ENCODE results near the gene C11orf54. TPM values are rescaled to one million over a fixed set of nuclear protein-coding genes. Genes with fewer than 3 reads are reported as not detected.

Gene C11orf54
- polyA plus RNA-seq, 1 donor (not counting 4 experiments of a cell fraction or from before 2014, with no cell fraction given), result 11.9 TPM

DNA sequence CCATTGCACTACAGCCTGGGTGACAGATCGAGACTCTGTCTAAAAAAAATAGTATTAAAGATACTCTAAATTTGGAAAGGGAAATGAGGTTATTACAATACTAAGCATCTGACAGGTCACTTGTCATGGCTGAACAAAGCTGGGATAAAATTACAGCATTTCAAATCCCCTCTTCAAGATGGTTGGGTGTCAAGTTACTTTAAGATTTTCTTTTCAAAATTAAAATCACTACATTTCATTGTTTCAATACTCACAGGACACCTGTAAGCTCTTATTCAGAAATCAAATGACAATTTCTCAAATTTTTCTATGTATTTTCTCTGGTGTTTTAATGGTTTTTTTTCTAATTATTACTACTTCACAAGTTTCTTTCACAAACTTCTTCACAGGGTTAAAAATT is 5.8 kb upstream of the C11orf54 start:
- Histone ChIP-seq H3K4me3 (ENCODE audit: control insufficient read depth in 2 of 3, extremely low read depth in 1 of 3, insufficient read depth in 2 of 3, low read depth in 1 of 3, low read length in 3 of 3) (no peak overlapping the region), H3K36me3 (ENCODE audit: control insufficient read depth in 2 of 2, extremely low read depth in 1 of 2, insufficient read depth in 2 of 2, low read length in 2 of 2) (peaks cover 31 to 69% of the 10 kb centered on the region in 2 experiments), H3K9me1 (ENCODE audit: control insufficient read depth, extremely low read depth, insufficient read depth, low read length) (no peaks in the 10 kb centered on the region), H4K20me1 (ENCODE audit: control insufficient read depth, extremely low read depth, insufficient read depth, low read length) (peaks cover 49% of the 10 kb centered on the region), H3K4me1 (ENCODE audit: control insufficient read depth, extremely low read depth, insufficient read depth, low read length) (peaks cover 27% of the 10 kb centered on the region), H3K27me3 (ENCODE audit: control insufficient read depth, extremely low read depth, insufficient read depth, low read length) (no peaks in the 10 kb centered on the region), H2AFZ (ENCODE audit: control insufficient read depth, low read length) (no peak overlapping the region), H3K4me2 (ENCODE audit: control insufficient read depth, extremely low read depth, insufficient read depth, low read depth, low read length) (no peak overlapping the region), H3K79me2 (ENCODE audit: control insufficient read depth, insufficient read depth, low read length) (peaks cover 69% of the 10 kb centered on the region), H3K9ac (ENCODE audit: control insufficient read depth, extremely low read depth, insufficient read depth, low read length) (no peak overlapping the region), H3K9me3 (ENCODE audit: control insufficient read depth, low read depth, low read length) (no peaks in the 10 kb centered on the region), H3K27ac (ENCODE audit: control insufficient read depth, insufficient read depth, low read length) (no peak overlapping the region)
- DNase-seq (ENCODE audit: low read depth, low spot score), result no peak
- FAIRE-seq, result no peak
- no peak for TF ChIP-seq EZH2 (IDR thresholded peaks at IDR 0.05; ENCODE audit: low read length)
- TF ChIP-seq, protein P1, sequence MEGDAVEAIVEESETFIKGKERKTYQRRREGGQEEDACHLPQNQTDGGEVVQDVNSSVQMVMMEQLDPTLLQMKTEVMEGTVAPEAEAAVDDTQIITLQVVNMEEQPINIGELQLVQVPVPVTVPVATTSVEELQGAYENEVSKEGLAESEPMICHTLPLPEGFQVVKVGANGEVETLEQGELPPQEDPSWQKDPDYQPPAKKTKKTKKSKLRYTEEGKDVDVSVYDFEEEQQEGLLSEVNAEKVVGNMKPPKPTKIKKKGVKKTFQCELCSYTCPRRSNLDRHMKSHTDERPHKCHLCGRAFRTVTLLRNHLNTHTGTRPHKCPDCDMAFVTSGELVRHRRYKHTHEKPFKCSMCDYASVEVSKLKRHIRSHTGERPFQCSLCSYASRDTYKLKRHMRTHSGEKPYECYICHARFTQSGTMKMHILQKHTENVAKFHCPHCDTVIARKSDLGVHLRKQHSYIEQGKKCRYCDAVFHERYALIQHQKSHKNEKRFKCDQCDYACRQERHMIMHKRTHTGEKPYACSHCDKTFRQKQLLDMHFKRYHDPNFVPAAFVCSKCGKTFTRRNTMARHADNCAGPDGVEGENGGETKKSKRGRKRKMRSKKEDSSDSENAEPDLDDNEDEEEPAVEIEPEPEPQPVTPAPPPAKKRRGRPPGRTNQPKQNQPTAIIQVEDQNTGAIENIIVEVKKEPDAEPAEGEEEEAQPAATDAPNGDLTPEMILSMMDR (optimal IDR thresholded peaks at IDR 0.05 in 1 of 3, IDR thresholded peaks at IDR 0.05 in 1 of 3, conservative IDR thresholded peaks at IDR 0.05 in 1 of 3; ENCODE audit: extremely low read depth in 1 of 3, insufficient read depth in 2 of 3, low read length in 3 of 3), result no peak
- dilution Hi-C loops (cut with MboI; ENCODE audit: extremely low pct_ligation_motif_present, low sequenced_read_pairs), result no loop called here

DNA sequence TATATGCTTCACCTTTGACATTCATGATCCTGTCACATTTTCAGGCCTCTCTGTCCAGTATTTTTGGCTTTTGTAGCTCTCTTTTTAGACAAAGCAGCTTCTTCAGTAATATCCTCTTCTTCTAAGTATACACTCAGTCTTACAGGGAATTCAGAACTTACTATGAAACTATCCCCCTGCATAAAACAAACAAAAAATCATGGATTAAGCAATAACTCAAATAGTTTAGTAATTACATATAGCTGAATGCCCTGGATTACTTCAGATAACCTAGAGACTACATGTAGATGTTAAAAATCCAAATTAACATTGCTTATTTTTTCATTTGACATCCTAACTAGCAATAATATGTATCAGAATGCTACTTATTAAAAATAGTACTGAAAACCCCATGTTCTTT is 5.3 kb upstream of the C11orf54 start:
- Histone ChIP-seq H3K4me2 (ENCODE audit: control insufficient read depth, extremely low read depth, insufficient read depth, low read depth, low read length) (peak overlapping the region; percentile 40), H3K4me3 (ENCODE audit: control insufficient read depth in 2 of 3, extremely low read depth in 1 of 3, insufficient read depth in 2 of 3, low read depth in 1 of 3, low read length in 3 of 3) (no peak overlapping the region), H3K36me3 (ENCODE audit: control insufficient read depth in 2 of 2, extremely low read depth in 1 of 2, insufficient read depth in 2 of 2, low read length in 2 of 2) (peaks cover 30 to 64% of the 10 kb centered on the region in 2 experiments), H3K4me1 (ENCODE audit: control insufficient read depth, extremely low read depth, insufficient read depth, low read length) (peaks cover 27% of the 10 kb centered on the region), H3K27me3 (ENCODE audit: control insufficient read depth, extremely low read depth, insufficient read depth, low read length) (no peaks in the 10 kb centered on the region), H3K79me2 (ENCODE audit: control insufficient read depth, insufficient read depth, low read length) (peaks cover 74% of the 10 kb centered on the region), H3K9ac (ENCODE audit: control insufficient read depth, extremely low read depth, insufficient read depth, low read length) (no peak overlapping the region), H2AFZ (ENCODE audit: control insufficient read depth, low read length) (no peak overlapping the region), H4K20me1 (ENCODE audit: control insufficient read depth, extremely low read depth, insufficient read depth, low read length) (peaks cover 48% of the 10 kb centered on the region), H3K9me1 (ENCODE audit: control insufficient read depth, extremely low read depth, insufficient read depth, low read length) (no peaks in the 10 kb centered on the region), H3K9me3 (ENCODE audit: control insufficient read depth, low read depth, low read length) (no peaks in the 10 kb centered on the region), H3K27ac (ENCODE audit: control insufficient read depth, insufficient read depth, low read length) (no peak overlapping the region)
- dilution Hi-C loops (cut with MboI; ENCODE audit: extremely low pct_ligation_motif_present, low sequenced_read_pairs), result no loop called here
- FAIRE-seq (no peak), DNase-seq (ENCODE audit: low read depth, low spot score) (no peak)
- TF ChIP-seq EZH2 (IDR thresholded peaks at IDR 0.05; ENCODE audit: low read length), result no peak
- TF ChIP-seq, protein P1 (optimal IDR thresholded peaks at IDR 0.05 in 1 of 3, IDR thresholded peaks at IDR 0.05 in 1 of 3, conservative IDR thresholded peaks at IDR 0.05 in 1 of 3; ENCODE audit: extremely low read depth in 1 of 3, insufficient read depth in 2 of 3, low read length in 3 of 3), result no peak

Data from keratinocyte (primary cell).